ENCODE results near the gene ONECUT2.

DNA sequence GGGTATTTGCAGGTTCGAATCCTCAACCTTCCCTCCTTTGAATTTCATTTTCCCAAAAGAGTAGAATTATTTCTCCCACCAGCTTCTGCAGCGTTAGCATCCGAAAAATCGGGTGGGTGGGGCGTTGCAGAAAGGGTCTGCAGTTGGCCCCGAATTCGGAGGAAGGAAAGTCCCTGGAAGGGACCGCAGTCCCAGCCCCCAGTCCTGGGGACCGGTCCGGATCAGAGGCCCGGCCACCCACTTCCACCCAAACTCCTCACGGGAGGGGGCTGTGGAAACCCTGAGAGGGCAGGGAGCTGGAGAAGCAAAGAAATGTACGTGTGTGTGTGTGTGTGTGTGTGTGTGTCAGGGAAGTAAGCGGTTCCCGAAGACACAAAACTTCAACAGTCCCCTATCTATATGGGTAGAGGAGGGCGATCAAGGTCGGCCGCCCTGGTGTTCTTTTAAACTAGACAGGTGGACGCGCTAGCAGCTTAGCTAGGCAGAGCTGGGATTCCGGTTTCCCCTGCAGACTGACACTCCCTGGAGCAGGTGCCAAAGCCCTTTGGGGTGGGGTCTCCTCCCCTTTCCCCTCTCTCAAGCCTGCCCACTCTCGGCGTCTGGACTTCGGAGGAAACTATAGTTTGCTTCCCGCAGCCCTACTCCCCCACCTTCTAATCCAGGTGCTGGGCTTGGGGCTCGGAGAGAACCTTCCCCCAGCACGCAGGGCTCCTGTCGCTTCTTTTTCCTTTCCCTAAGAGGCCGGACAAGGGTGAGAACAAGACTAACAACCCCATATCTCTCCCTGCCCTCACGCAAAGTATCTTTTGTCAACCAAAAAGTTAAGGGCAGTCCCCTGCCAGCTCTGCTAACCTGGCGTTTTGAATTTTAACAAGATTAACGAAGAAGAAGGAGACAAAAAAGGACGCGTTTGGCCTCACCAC lies 4.8 kb upstream of the ONECUT2 start:
- TF ChIP-seq, protein P1, sequence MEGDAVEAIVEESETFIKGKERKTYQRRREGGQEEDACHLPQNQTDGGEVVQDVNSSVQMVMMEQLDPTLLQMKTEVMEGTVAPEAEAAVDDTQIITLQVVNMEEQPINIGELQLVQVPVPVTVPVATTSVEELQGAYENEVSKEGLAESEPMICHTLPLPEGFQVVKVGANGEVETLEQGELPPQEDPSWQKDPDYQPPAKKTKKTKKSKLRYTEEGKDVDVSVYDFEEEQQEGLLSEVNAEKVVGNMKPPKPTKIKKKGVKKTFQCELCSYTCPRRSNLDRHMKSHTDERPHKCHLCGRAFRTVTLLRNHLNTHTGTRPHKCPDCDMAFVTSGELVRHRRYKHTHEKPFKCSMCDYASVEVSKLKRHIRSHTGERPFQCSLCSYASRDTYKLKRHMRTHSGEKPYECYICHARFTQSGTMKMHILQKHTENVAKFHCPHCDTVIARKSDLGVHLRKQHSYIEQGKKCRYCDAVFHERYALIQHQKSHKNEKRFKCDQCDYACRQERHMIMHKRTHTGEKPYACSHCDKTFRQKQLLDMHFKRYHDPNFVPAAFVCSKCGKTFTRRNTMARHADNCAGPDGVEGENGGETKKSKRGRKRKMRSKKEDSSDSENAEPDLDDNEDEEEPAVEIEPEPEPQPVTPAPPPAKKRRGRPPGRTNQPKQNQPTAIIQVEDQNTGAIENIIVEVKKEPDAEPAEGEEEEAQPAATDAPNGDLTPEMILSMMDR (IDR thresholded peaks at IDR 0.05; ENCODE audit: borderline replicate concordance, extremely low read depth, low read length, poor library complexity, severe bottlenecking) = no peak
- TF ChIP-seq EZH2 (IDR thresholded peaks at IDR 0.05; ENCODE audit: borderline replicate concordance, low read depth, low read length, severe bottlenecking) = no peak

Data from DND-41 (cell line).